ENCODE results near the gene LRRC37A.
"Not testable (repeated sequence)": the region's sequence is repeated elsewhere in the genome, so short reads cannot be mapped to it uniquely, and the experiment has no call there.

LRRC37A gene

DNA sequence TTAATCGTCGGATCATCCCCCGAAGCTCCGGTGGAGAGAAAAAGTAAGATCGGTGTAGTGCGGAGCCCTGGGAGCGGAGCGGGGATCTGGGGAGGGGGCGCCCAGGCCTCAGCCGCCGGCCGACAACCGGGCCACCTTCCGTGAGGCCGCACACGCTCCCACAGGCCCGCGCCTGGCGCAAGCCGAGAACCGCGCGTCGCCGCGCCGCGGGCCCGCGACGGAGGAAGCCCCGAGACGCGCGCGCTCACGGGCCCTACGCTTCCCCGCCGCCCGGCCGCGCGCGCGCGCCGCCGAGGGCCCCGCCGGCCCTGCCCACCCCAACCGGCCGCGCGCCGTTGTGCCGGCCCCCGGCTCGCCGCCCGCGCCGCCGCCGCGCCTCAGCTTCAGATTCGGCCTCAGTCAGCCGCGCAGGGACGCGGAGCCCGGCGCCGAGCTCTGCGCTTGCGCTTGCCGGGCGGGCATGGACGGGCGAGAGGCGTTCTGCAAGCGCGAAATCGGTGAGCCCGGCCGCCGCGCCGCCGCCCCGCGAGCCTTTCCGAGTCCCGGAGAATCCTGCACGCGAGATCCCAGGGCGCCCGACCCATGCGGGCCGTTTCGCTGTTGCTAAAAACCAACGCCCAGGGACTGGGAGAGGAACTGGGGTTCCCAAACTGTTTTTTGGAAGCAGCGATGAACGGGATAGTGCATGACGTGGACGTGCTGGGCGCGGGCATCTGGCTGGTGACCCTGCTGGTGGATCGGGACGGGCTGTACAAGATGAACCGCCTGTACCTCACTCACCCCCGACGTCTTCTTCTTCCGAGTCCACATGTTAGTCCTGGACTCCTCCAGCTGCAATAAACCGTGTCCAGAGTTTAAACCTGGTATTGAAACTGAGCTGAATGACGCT is 28.0 kb upstream of the LRRC37A start:
- H3K27ac ChIP-seq: peak overlapping the region; percentile 92

DNA sequence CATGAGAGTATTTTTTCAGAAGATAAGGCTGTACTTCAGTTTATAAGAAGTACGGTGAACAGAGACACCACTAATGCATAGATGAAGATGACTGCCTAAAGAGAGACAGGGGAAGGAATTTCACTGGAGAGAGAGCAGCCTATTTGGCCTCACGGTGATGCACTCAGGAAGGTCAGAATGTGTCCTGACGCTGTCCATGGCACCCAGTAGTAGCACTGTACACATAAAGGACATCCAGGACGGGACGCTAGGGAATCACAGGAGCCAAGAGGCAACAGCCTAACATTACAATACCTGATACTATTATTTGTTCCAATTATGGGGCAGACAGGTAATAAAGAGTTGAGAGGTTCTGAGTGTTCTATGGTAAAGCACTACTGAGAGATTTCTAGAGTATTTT is 24.9 kb upstream of the LRRC37A start:
- H3K27ac ChIP-seq: peak overlapping the region; percentile 92
- TF ChIP-seq, protein P1, sequence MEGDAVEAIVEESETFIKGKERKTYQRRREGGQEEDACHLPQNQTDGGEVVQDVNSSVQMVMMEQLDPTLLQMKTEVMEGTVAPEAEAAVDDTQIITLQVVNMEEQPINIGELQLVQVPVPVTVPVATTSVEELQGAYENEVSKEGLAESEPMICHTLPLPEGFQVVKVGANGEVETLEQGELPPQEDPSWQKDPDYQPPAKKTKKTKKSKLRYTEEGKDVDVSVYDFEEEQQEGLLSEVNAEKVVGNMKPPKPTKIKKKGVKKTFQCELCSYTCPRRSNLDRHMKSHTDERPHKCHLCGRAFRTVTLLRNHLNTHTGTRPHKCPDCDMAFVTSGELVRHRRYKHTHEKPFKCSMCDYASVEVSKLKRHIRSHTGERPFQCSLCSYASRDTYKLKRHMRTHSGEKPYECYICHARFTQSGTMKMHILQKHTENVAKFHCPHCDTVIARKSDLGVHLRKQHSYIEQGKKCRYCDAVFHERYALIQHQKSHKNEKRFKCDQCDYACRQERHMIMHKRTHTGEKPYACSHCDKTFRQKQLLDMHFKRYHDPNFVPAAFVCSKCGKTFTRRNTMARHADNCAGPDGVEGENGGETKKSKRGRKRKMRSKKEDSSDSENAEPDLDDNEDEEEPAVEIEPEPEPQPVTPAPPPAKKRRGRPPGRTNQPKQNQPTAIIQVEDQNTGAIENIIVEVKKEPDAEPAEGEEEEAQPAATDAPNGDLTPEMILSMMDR (conservative IDR thresholded peaks at IDR 0.05): no peak

More for the DNA sequence above, 28.0 kb upstream of the LRRC37A start:
- TF ChIP-seq, protein P1 (conservative IDR thresholded peaks at IDR 0.05): 0 out of 2 replicates have a peak, but pooled peaks have one; percentile 16

DNA sequence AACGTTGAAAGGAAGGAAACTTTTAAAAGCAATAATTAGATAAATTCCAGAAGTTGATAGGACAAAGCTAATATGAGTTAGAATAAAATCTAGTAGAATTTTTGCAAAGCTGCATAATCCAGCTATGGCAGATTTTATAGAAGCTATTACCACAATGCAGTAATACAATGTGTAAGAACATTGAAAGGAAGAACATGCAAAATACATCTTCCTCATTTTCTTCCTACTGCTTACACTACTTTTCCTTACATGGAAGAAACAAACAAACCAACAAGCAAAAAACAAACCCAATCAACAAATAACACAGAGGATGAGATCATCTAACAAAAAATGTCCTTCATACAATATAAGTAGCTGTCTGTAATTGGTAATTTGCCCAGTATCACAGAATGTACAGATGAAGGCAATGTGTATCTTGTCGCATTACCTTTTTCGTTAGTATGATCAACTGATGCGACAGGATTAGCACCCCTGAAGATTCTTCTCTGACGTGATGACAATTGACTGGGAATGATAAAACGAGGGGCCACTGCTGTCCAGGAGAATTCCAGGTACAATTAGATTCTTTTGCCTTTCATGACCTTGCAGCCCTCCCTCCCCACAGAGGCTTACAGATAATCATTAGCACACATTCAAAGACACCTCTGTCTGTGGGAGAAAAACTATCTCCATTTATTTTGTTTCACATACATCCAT is 21.2 kb upstream of the LRRC37A start:
- H3K27ac ChIP-seq: no peak overlapping the region
- TF ChIP-seq, protein P1 (conservative IDR thresholded peaks at IDR 0.05): no peak

DNA sequence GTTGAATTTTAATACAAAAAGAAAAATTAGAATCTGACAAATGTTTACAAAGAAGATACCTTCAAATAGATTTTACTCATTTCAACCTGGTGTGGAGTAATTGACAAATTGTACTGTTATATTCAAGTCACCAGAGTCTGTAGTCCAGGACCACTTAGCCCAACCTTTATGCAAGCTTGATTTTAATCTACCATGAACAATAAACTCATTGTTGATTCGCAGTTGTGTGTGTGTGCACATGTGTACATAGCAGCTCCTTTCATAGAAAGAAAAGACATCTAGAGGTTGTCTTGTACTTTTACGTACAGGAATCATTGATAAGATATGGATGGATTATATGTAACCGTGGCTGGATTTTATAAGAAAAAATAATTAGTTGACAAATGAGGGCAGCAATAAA is 20.7 kb upstream of the LRRC37A start:
- TF ChIP-seq, protein P1 (conservative IDR thresholded peaks at IDR 0.05): no peak
- no peak overlapping the region for H3K27ac ChIP-seq

DNA sequence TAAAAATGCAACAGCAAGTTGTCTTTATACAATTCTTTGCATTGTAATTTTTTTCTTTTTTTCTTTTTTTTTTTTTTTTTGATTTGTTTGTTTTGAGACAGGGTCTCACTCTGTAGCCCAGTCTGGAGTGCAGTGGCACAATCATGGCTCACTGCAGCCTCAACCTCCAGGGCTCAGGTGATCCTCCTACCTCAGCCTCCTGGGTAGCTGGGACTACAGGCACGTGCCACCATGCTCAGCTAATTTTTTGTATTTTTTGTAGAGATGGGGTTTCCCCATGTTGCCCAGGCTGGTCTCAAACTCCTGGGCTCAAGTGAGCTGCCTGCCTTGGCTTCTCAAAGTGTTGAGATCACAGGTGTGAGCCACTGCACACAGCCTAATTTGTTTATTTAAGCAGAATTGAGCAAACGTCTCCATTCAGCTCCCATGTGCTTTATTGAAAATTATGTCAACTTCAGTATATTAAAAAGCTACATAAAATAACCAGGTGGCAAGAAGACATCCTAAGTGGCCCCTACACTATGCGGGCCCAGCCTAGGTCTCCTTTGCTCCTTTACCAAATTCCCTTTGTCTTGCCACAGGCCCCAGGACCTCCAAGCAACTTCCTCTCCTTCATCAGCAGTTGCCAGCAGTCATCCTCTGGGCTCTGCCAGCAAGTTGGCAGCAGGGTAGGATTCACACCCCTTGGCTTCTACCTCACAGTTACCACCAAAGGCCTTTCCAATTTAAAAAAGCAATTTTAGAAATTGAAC is 18.0 kb upstream of the LRRC37A start:
- not testable (repeated sequence) for H3K27ac ChIP-seq

DNA sequence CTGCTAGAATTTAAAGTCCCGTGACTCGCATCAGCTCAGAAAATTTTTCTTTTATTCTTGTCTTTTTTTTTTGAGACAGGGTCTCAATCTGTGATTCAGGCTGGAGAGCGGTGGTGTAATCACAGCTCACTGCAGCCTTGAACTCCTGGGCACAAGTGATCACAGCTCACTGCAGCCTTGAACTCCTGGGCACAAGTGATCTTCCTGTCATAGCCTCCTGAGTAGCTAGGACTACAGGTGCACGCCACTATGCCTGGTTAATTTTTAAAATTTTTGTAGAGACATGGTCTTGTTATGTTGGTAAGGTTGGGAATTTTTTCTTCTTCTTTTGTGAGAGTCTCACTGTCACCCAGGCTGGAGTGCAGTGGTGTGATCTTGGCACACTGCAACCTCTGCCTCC is 13.6 kb upstream of the LRRC37A start:
- H3K27ac ChIP-seq: not testable (repeated sequence)

DNA sequence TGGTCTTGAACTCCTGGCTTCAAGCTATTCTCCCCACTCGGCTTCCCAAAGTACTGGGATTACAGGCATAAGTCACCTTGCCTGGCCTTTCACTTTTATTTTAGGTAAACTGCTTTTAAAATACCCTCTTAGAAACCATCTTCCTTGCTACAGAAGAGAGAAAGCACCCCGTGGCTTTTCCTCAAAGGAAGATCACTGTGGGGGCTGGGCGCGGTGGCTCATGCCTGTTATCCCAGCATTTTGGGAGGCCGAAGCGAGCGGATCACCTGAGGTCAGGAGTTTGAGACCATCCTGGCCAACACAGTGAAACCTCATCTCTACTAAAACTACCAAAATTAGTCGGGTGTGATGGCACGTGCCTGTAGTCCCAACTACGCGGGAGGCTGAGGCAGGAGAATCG is 12.3 kb upstream of the LRRC37A start:
- not testable (repeated sequence) for H3K27ac ChIP-seq

DNA sequence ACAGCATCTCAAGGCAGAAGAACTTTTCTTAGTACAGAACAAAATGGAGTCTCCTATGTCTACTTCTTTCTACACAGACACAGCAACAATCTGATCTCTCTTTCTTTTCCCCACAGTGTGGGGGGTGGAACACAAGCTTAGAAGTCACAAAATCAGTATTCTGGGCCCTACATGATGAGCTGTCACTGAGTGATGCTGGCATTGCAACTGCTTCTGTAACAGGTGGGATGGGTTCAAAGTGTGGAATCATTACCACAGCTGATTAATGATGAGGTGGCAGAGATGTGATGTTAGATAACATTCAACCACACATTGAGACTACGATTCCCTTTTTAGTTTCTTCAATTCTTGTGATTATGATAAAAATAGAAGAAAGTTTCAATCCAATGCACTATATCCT is 10.5 kb upstream of the LRRC37A start:
- H3K27ac ChIP-seq: not testable (repeated sequence)

DNA sequence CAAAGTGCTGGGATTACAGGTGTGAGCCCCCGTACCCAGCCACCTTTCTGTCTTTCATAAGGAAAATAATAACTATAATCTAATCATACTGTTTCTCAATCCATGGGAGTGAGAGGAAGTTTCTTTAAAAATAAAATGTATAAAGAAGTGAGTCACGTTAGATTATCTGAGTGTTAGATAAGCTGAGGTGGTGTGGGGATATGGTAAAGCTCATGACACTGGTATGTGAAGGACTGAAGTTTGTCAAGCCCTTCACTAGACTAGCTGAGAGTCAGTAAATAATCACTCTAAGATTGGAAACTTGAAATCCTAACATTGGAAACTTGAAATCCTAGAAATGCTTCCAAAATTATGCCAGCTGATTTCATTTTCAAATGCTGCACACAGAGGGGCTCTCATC is 9.4 kb upstream of the LRRC37A start:
- H3K27ac ChIP-seq: not testable (repeated sequence)

DNA sequence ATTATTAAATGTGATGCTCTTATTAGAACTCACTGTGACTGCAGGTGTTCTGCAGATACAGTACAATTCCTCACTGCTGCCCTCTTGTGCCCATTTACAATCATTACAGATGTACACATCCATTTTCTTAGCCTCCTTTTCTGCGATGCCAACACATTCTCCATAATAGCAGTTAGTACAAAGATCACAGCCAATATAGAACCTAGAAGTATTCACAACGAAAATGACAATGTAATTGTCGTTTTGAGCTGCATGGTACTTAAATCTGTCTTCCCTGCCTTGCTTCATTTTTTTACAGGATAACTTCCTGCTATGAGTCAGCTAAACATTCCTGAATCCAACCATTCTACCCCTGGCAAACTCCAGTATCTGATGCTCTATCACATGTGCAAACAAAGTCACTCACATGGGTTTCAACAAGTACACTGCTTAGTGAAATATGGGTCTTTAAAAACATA is 8.1 kb upstream of the LRRC37A start:
- TF ChIP-seq, protein P1 (conservative IDR thresholded peaks at IDR 0.05): peak; percentile 94
- H3K27ac ChIP-seq: peak overlapping the region; percentile 28; the same call in 1 of the 2 replicates

DNA sequence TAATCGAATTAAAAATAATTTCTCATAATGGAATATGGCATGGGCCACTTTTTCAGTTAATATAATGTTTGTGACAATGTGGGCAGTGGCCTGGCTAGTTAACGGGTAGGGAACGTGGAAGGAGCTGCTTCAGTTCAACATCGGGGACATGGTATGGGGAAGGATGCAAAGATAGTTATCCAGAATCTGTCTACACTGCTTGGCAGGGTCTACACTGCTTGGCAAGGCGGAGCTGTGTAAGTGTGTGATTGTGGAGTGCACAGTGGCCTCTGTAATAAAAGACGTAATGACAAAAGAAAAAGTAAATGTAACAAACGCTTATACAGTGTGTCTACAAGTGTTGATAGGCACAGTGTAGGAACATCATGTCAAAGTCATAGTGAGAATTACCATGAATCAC is 7.3 kb upstream of the LRRC37A start:
- peak overlapping the region; percentile 28; the same call in 1 of the 2 replicates for H3K27ac ChIP-seq

DNA sequence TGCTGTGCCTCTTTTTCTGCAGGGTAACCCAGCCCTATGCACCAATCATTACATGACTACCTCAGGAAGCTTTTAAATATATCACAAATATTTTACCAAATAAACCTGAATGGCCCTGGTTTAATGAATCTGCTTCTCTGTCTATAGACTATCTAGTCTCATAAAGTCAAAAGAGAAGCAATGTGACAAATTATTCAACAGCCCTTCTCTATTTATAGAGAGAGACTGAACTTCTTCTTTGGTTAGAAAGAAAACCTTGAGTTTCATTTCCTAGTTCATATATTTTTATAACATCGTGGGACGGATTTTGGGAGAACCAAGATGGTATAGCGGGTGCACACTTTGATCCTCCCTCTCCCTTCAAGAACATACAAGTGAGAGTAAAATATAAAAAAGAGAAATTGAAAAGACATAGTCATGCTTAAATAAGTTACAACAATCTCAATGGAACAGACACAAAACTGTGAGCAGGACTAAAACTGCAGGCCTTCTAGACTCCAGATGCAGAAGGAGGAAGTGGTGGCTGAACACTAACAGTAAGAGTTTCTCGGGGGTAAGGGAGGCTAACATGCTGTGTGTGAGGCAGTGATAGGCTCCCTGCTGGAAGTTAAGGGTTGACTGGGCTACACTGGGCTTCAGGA is 3.9 kb upstream of the LRRC37A start:
- not testable (repeated sequence) for H3K27ac ChIP-seq

DNA sequence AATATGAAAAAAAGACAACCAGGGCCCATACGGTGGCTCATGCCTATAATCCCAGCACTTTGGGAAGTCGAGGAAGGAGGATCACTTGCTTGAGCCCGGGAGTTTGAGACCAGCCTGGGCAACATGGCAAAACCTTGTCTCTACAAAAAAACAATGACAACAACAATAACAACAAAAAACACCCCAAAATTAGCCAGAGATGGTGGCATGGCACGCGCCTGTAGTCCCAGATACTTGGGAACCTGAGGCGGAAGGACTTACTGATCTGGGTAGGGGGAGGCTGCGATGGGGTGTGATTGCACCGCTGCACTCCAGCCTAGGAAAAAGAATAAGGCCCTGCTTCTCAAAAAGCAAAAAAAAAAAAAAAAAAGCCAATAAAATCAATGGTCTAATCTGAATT is 3.3 kb upstream of the LRRC37A start:
- H3K27ac ChIP-seq: not testable (repeated sequence)
